Choroid plexus epithelial cell (primary cell): ENCODE data around the gene TREM2.

Experiments used
- DNase-seq: peaks from one replicate; pipeline ENCODE4 v3.0.0-alpha.2; 2010; ENCODE audit warnings: low read depth
- H3K4me3 ChIP-seq: 2 replicates; pipeline ENCODE4 v1.5.1; 2011; ENCODE audit warnings: low read depth, mild to moderate bottlenecking, control low read depth, low read length, moderate library complexity
- TF ChIP-seq, protein P1 (sequence below): conservative IDR thresholded peaks from 2 replicates; pipeline ENCODE4 v1.5.1; 2011; ENCODE audit warnings: low read depth, mild to moderate bottlenecking, control low read depth, inconsistent platforms, low read length, moderate library complexity

Gene TREM2

GRCh38 chr6:41200296-41200900, 37.5 kb upstream of the TREM2 start:
- no peak overlapping the region for H3K4me3 ChIP-seq
- TF ChIP-seq, protein P1, sequence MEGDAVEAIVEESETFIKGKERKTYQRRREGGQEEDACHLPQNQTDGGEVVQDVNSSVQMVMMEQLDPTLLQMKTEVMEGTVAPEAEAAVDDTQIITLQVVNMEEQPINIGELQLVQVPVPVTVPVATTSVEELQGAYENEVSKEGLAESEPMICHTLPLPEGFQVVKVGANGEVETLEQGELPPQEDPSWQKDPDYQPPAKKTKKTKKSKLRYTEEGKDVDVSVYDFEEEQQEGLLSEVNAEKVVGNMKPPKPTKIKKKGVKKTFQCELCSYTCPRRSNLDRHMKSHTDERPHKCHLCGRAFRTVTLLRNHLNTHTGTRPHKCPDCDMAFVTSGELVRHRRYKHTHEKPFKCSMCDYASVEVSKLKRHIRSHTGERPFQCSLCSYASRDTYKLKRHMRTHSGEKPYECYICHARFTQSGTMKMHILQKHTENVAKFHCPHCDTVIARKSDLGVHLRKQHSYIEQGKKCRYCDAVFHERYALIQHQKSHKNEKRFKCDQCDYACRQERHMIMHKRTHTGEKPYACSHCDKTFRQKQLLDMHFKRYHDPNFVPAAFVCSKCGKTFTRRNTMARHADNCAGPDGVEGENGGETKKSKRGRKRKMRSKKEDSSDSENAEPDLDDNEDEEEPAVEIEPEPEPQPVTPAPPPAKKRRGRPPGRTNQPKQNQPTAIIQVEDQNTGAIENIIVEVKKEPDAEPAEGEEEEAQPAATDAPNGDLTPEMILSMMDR = no peak
- peak; percentile 56 for DNase-seq

DNA sequence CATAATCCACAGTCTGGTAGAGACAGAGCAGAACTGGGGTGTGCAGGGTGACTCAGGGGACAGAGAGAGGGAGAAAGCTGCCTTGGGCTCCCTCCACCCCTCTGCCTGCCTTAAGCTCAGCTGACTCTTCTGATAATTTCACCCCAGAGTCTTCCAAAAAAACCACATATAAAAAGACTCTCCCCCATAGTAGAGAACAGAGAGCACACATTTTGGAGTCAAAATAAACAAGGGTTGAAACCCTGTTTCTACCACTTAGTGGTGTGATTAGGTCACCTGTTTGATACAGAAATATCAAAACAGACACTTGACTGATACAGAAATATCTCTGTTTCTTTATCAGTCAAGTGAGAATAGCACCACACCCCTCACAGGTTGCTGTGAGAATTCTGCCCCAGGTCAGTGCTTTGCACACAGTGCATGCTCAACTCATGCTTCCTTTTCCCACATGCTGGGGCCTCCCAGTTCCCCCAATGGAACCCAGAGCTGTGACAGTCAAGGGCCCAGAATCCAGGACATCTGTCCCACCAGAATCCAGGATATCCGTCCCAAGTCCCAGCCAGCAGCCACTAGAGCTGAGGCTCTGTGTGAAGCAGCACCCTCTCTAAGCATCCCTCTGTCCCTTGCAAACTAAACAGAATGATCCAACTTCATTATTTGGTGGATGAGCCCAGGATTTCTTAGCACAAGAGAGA, 36.8 kb upstream of the TREM2 start:
- no peak for DNase-seq
- TF ChIP-seq, protein P1 = no peak
- H3K4me3 ChIP-seq = no peak overlapping the region

DNA sequence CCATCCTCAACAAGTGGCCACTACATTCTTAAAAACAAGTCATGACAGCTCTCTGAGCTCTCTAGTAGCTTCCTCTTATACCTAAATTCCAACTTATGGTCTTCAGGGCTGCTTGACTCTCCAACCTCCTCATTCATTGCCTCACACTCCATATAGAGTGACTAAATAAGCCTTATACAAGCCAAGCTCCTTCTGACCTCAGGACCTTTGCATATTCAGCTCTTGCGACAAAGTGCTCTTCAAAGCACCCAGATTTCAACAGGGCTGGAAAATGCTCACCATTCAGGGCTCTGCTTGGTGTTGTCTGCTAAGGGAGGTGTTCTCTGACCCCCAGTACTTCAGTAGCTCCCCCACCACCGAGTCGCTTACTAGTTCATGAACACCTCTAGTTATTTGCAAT, 34.3 kb upstream of the TREM2 start:
- TF ChIP-seq, protein P1 = no peak
- no peak overlapping the region for H3K4me3 ChIP-seq
- no peak for DNase-seq

DNA sequence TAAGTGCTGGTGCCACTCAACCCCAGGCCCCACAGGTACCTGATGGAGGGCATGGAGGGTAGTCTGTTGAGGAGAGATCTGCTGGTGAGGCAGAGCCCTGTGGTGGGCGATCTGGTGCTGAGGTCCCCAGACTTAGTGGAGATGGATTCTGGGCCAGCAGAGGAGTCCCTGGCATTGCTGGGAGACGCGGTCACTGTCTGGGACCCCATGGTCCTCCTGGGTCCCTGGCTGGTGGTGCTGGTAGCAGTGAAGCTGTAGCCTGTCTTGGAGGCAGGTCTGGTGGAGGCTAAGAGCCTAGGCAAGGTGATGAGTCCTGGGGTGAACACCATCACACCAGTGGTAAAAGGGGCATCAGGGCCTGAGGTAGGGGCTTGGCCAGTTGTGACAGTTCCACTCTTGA, 31.5 kb upstream of the TREM2 start:
- no peak for DNase-seq
- no peak overlapping the region for H3K4me3 ChIP-seq
- TF ChIP-seq, protein P1 = no peak

DNA sequence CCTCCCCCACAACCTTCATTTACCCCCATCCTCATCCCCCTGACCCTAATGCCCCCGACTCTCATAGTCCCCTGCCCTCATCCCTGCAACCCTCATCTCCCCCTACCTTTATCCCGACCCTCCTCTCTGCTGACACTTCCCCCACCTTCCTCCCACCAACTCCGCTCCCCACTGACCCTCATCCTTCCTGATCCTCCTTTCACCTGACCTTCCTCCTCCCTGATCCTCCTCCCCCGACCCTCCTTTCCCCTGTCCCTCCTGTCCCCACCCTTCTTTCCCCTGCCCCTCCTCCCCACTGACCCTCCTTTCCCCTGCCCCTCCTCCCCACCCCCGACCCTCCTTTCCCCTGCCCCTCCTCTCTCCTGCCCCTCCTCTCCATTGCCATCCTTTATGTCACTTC, 31.0 kb upstream of the TREM2 start:
- TF ChIP-seq, protein P1 = no peak
- DNase-seq = no peak
- H3K4me3 ChIP-seq = no peak overlapping the region

DNA sequence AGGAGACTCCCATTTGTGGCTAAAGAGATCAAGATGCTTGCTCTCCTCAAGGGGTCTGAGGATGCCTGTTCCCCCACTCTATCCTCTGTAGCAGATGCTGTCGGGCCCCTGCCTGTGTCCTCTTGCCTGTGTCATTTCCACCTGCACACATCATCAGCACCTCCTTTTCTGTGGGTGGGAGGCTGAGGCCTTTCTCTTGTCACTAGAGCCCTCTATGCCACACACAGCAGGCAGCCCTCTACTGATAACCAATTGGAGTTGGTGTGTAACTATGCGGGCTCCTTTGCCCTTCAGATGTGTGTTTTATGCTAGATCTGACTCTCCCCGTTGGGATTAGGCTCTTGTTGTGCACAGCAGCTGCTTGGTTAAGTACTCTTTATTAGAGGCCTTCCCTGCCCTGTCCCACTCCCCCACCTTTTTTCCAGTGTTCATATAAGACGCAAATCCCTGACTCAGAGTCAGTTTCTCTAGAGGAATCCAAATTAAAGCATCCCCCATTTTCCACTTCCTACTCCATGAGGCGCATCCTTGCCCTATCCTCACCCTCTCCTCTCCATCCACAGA, 30.3 kb upstream of the TREM2 start:
- H3K4me3 ChIP-seq = no peak overlapping the region
- TF ChIP-seq, protein P1 = no peak
- no peak for DNase-seq
